ENCODE results near the gene DISP3.

- TF ChIP-seq CEBPB (IDR thresholded peaks at IDR 0.05; ENCODE audit: low read depth) (no peak), CTCF (IDR thresholded peaks at IDR 0.05 in 2 of 3, conservative IDR thresholded peaks at IDR 0.05 in 1 of 3; ENCODE audit: borderline replicate concordance in 1 of 3, insufficient read depth in 1 of 3, low read depth in 2 of 3, low read length in 2 of 3) (no peak), POLR2AphosphoS5 (IDR thresholded peaks at IDR 0.05; ENCODE audit: low read depth, low read length) (no peak), TCF7L2 (IDR thresholded peaks at IDR 0.05; ENCODE audit: borderline replicate concordance, extremely low read depth, insufficient read depth, insufficient read length) (no peak), SIN3A (IDR thresholded peaks at IDR 0.05; ENCODE audit: low read depth) (no peak)
Measured at GRCh38 chr1:11501906-11502485, 23.0 kb downstream of the DISP3 start.

Measured in HCT116 (cell line).